Thyroid gland (tissue), 4 donors: ENCODE data around the gene PEX11G. TPM values are rescaled to one million over a fixed set of nuclear protein-coding genes. Genes with fewer than 3 reads are reported as not detected.

Experiments used
- DNase-seq, 2 donors: peaks; one replicate each; pipeline ENCODE4 v3.0.0-alpha.2; 2019
- H3K27ac ChIP-seq, 3 donors: fragments of 200-600 bp; sonication (generic); 1 replicate in 2 of 3; 2 replicates in 1 of 3; pipeline ENCODE4 v1.5.1; 2016 to 2019; ENCODE audit warnings: mild to moderate bottlenecking in 1 of 3, moderate library complexity in 1 of 3
- H3K27me3 ChIP-seq: fragments of 200-600 bp; sonication (generic); one replicate; pipeline ENCODE4 v1.5.1; 2019
- H3K36me3 ChIP-seq, 2 donors: fragments of 200-600 bp; sonication (generic); one replicate each; pipeline ENCODE4 v1.5.1; 2016 to 2019
- H3K4me1 ChIP-seq, 2 donors: fragments of 200-600 bp; sonication (generic); one replicate each; pipeline ENCODE4 v1.5.1; 2017 to 2019
- H3K4me3 ChIP-seq, 3 donors: fragments of 200-600 bp; sonication (generic); replicated peaks in 1 of 3; 1 replicate in 2 of 3; 2 replicates in 1 of 3; pipeline ENCODE4 v1.5.1; 2016; ENCODE audit warnings: mild to moderate bottlenecking in 1 of 3
- H3K9me3 ChIP-seq: fragments of 200-600 bp; sonication (generic); one replicate; pipeline ENCODE4 v1.5.1; 2017
- CTCF ChIP-seq, 6 experiments: fragments of 200-600 bp in 3 of 6; fragments of 450-650 bp in 3 of 6; sonication (generic) in 3 of 6; IDR thresholded peaks; one replicate each; pipeline ENCODE4 v1.5.1; 2016 to 2019; ENCODE audit warnings: antibody characterized with exemption in 6 of 6, mild to moderate bottlenecking in 2 of 6, inconsistent platforms in 1 of 6, moderate library complexity in 1 of 6
- POLR2A ChIP-seq, 2 donors: fragments of 450-650 bp; IDR thresholded peaks; one replicate each; pipeline ENCODE4 v1.6.1; 2017; ENCODE audit warnings: antibody characterized with exemption in 2 of 2, mild to moderate bottlenecking in 2 of 2, moderate library complexity in 1 of 2
- WGBS, 2 donors: methylation state at CpG; one replicate each; pipeline ENCODE4 v1.1.5; 2017; 5-methylcytosine and 5-hydroxymethylcytosine counted together
- intact Hi-C: fragments of 100-400 bp; cut with DNase I; formaldehyde crosslinking; loops from one replicate; pipeline ENCODE4 v1.15.1; 2023
- total RNA-seq, 4 donors: library from RNA; depleted of rRNA; stranded (reverse); fragments of >200 nt; gene quantifications; one replicate each; pipeline ENCODE4 v1.2.3, GENCODE V29; 2016

PEX11G gene
- total RNA-seq, 4 donors from 2014 or later: 2.3 to 11.5 (median 5.5) TPM

- Histone ChIP-seq H3K27me3 (no peaks in the 10 kb centered on the region), H3K4me1 (no peaks in the 10 kb centered on the region), H3K27ac (no peak overlapping the region), H3K4me3 (no peak overlapping the region), H3K36me3 (peaks cover 18 to 33% of the 10 kb centered on the region in 2 donors), H3K9me3 (no peaks in the 10 kb centered on the region)
- TF ChIP-seq POLR2A (IDR thresholded peaks at IDR 0.05): no peak
- TF ChIP-seq CTCF (IDR thresholded peaks at IDR 0.05): no peak
- intact Hi-C loops: no loop called here
- 90 to 92% methylated on average over 39 to 40 of the region's 42 CpGs for WGBS, 2 donors
- DNase-seq: no peak
These were observed 16.9 kb downstream of the PEX11G start for GRCh38 chr19:7471696-7472615.

- no peak for DNase-seq
- Histone ChIP-seq H3K9me3 (no peaks in the 10 kb centered on the region), H3K4me1 (no peaks in the 10 kb centered on the region), H3K4me3 (no peak overlapping the region), H3K27ac (no peak overlapping the region), H3K36me3 (peaks cover 21 to 33% of the 10 kb centered on the region in 2 donors), H3K27me3 (no peaks in the 10 kb centered on the region)
- TF ChIP-seq POLR2A (IDR thresholded peaks at IDR 0.05): no peak
- no peak for TF ChIP-seq CTCF (IDR thresholded peaks at IDR 0.05)
- intact Hi-C loops: no loop called here
- 95 to 96% methylated on average over 25 to 27 of the region's 31 CpGs for WGBS, 2 donors
These were observed 18.1 kb downstream of the PEX11G start for GRCh38 chr19:7470540-7471305.

- TF ChIP-seq POLR2A (IDR thresholded peaks at IDR 0.05): no peak
- TF ChIP-seq CTCF (IDR thresholded peaks at IDR 0.05): no peak
- H3K4me3 ChIP-seq: no peak overlapping the region
- WGBS, 2 donors: 94 to 98% methylated on average over 25 to 28 of the region's 31 CpGs
- H3K27ac ChIP-seq: no peak overlapping the region
- H3K27me3 ChIP-seq: no peaks in the 10 kb centered on the region
- H3K4me1 ChIP-seq: no peaks in the 10 kb centered on the region
- DNase-seq: no peak
- intact Hi-C loops: no loop called here
- H3K9me3 ChIP-seq: no peaks in the 10 kb centered on the region
- peaks cover 21 to 41% of the 10 kb centered on the region in 2 donors for H3K36me3 ChIP-seq
These were observed 19.1 kb downstream of the PEX11G start for GRCh38 chr19:7469669-7470285.

GRCh38 chr19:7468840-7469239, 20.0 kb downstream of the PEX11G start:
- Histone ChIP-seq H3K27ac (no peak overlapping the region), H3K27me3 (no peaks in the 10 kb centered on the region), H3K4me3 (no peak overlapping the region), H3K4me1 (no peaks in the 10 kb centered on the region), H3K36me3 (peaks cover 21 to 47% of the 10 kb centered on the region in 2 donors), H3K9me3 (no peaks in the 10 kb centered on the region)
- DNase-seq: no peak
- intact Hi-C loops: no loop called here
- 95% methylated on average over 8 to 13 of the region's 24 CpGs for WGBS, 2 donors
- no peak for TF ChIP-seq POLR2A (IDR thresholded peaks at IDR 0.05)
- TF ChIP-seq CTCF (IDR thresholded peaks at IDR 0.05): no peak
